IPS DF 4.7 (cell line): ENCODE data around the gene RASGEF1B.
A peak's percentile ranks its signal among the peaks of the same experiment; 100 is the strongest.
"Not testable (repeated sequence)": the region's sequence is repeated elsewhere in the genome, so short reads cannot be mapped to it uniquely, and the experiment has no call there.

Experiments
- DNase-seq: peaks from one replicate; pipeline ENCODE4 v3.0.0-alpha.2; 2013; ENCODE audit warnings: low spot score; ENCODE audit errors: extremely low read depth

RASGEF1B gene

GRCh38 chr4:81498551-81499099 lies 26.9 kb upstream of the RASGEF1B start:
- DNase-seq: no peak

GRCh38 chr4:81498046-81498445 lies 26.3 kb upstream of the RASGEF1B start:
- no peak for DNase-seq

GRCh38 chr4:81495345-81495744 lies 23.6 kb upstream of the RASGEF1B start:
- no peak for DNase-seq

- no peak for DNase-seq
Measured at GRCh38 chr4:81494031-81494431, 22.3 kb upstream of the RASGEF1B start.

- DNase-seq: no peak
Measured at GRCh38 chr4:81492606-81493230, 21.0 kb upstream of the RASGEF1B start.

- DNase-seq: no peak
Measured at GRCh38 chr4:81491943-81492342, 20.2 kb upstream of the RASGEF1B start.

- DNase-seq: no peak
Measured at GRCh38 chr4:81490403-81491160, 18.9 kb upstream of the RASGEF1B start.

GRCh38 chr4:81486502-81486901 lies 14.8 kb upstream of the RASGEF1B start:
- peak; percentile 89 for DNase-seq

- no peak for DNase-seq
Measured at GRCh38 chr4:81485310-81485980, 13.7 kb upstream of the RASGEF1B start.

- no peak for DNase-seq
Measured at GRCh38 chr4:81482326-81482725, 10.6 kb upstream of the RASGEF1B start.

GRCh38 chr4:81481151-81481550 lies 9.4 kb upstream of the RASGEF1B start:
- no peak for DNase-seq

- DNase-seq: not testable (repeated sequence)
Measured at GRCh38 chr4:81479573-81479972, 7.9 kb upstream of the RASGEF1B start.

GRCh38 chr4:81473331-81474265 lies 1.9 kb upstream of the RASGEF1B start:
- not testable (repeated sequence) for DNase-seq

- no peak for DNase-seq
Measured at GRCh38 chr4:81472281-81473182, 825 bp upstream of the RASGEF1B start.

GRCh38 chr4:81471298-81471587 lies 464 bp downstream of the RASGEF1B start:
- DNase-seq: no peak

GRCh38 chr4:81470456-81471297 lies 1.0 kb downstream of the RASGEF1B start:
- DNase-seq: no peak

GRCh38 chr4:81469781-81470455 lies 1.8 kb downstream of the RASGEF1B start:
- no peak for DNase-seq

GRCh38 chr4:81468678-81469077 lies 3.0 kb downstream of the RASGEF1B start:
- DNase-seq: no peak

- DNase-seq: no peak
Measured at GRCh38 chr4:81467672-81467964, 4.1 kb downstream of the RASGEF1B start.
